H9 (cell line): ENCODE data around the gene GPHN. TPM values are rescaled to one million over a fixed set of nuclear protein-coding genes. Genes with fewer than 3 reads are reported as not detected.
A peak's percentile ranks its signal among the peaks of the same experiment; 100 is the strongest.

Experiments used
- DNase-seq: peaks from one replicate; pipeline ENCODE4 v3.0.0-alpha.2; 2017
- H2AFZ ChIP-seq: one replicate; pipeline ENCODE4 v1.6.1; 2013; ENCODE audit warnings: mild to moderate bottlenecking, low read length, control low read depth, moderate library complexity
- H2AK5ac ChIP-seq: 2 replicates; pipeline ENCODE4 v1.6.1; 2013; ENCODE audit warnings: low read length, control low read depth, mixed read lengths; ENCODE audit not compliant: insufficient read length
- H2BK120ac ChIP-seq: one replicate; pipeline ENCODE4 v1.6.1; 2013; ENCODE audit warnings: low read depth, mild to moderate bottlenecking, low read length, control low read depth, inconsistent platforms; ENCODE audit not compliant: poor library complexity, severe bottlenecking
- H2BK12ac ChIP-seq: 2 replicates; pipeline ENCODE4 v1.6.1; 2013; ENCODE audit warnings: low read length, control low read depth, mixed read lengths, low read depth; ENCODE audit not compliant: insufficient read length
- H2BK15ac ChIP-seq: 2 replicates; pipeline ENCODE4 v1.6.1; 2013; ENCODE audit warnings: low read depth, low read length, control low read depth
- H2BK20ac ChIP-seq: one replicate; pipeline ENCODE4 v1.6.1; 2013; ENCODE audit warnings: low read depth, mild to moderate bottlenecking, low read length, control low read depth, inconsistent platforms; ENCODE audit not compliant: poor library complexity, severe bottlenecking
- H2BK5ac ChIP-seq: 2 replicates; pipeline ENCODE4 v1.6.1; 2013; ENCODE audit warnings: low read length, control low read depth, mixed read lengths; ENCODE audit not compliant: insufficient read length
- H3K14ac ChIP-seq: 2 replicates; pipeline ENCODE4 v1.6.1; 2013; ENCODE audit warnings: low read length, control low read depth; ENCODE audit not compliant: insufficient read depth
- H3K18ac ChIP-seq: 2 replicates; pipeline ENCODE4 v1.6.1; 2013; ENCODE audit warnings: low read depth, mild to moderate bottlenecking, mixed read lengths, low read length, control low read depth; ENCODE audit not compliant: insufficient read length
- H3K23ac ChIP-seq: 2 replicates; pipeline ENCODE4 v1.6.1; 2013; ENCODE audit warnings: low read length, control low read depth, mixed read lengths, low read depth; ENCODE audit not compliant: insufficient read length
- H3K23me2 ChIP-seq: 2 replicates; pipeline ENCODE4 v1.6.1; 2013; ENCODE audit warnings: low read depth, mild to moderate bottlenecking, mixed read lengths, low read length, control low read depth; ENCODE audit not compliant: insufficient read length, poor library complexity, severe bottlenecking
- H3K27ac ChIP-seq: 2 replicates; pipeline ENCODE4 v1.5.1; 2013; ENCODE audit warnings: low read length, control low read depth, mixed read lengths, low read depth; ENCODE audit not compliant: insufficient read length
- H3K27me3 ChIP-seq: 2 replicates; pipeline ENCODE4 v1.6.1; 2013; ENCODE audit warnings: low read length, control low read depth, inconsistent platforms; ENCODE audit not compliant: insufficient read depth
- H3K4ac ChIP-seq: 2 replicates; pipeline ENCODE4 v1.6.1; 2013; ENCODE audit warnings: low read depth, mild to moderate bottlenecking, control low read depth, inconsistent platforms, low read length, moderate library complexity
- H3K4me1 ChIP-seq: 2 replicates; pipeline ENCODE4 v1.6.1; 2013; ENCODE audit warnings: low read length, control low read depth, inconsistent platforms; ENCODE audit not compliant: insufficient read depth
- H3K4me2 ChIP-seq: 2 replicates; pipeline ENCODE4 v1.6.1; 2013; ENCODE audit warnings: low read length, control low read depth, mixed read lengths; ENCODE audit not compliant: insufficient read length, insufficient read depth
- H3K56ac ChIP-seq: 2 replicates; pipeline ENCODE4 v1.6.1; 2013; ENCODE audit warnings: low read depth, mild to moderate bottlenecking, mixed read lengths, low read length, control low read depth; ENCODE audit not compliant: insufficient read length
- H3K79me1 ChIP-seq: 2 replicates; pipeline ENCODE4 v1.6.1; 2013; ENCODE audit warnings: low read depth, mild to moderate bottlenecking, moderate library complexity, low read length, control low read depth, inconsistent platforms; ENCODE audit not compliant: insufficient read depth, poor library complexity, severe bottlenecking
- H3K79me2 ChIP-seq: 2 replicates; pipeline ENCODE4 v1.6.1; 2013; ENCODE audit warnings: low read length, control low read depth, inconsistent platforms; ENCODE audit not compliant: insufficient read depth
- H3K9ac ChIP-seq: 2 replicates; pipeline ENCODE4 v1.6.1; 2013; ENCODE audit warnings: low read length, control low read depth, mixed read lengths; ENCODE audit not compliant: insufficient read length; ENCODE audit errors: extremely low read depth
- H3K9me3 ChIP-seq: one replicate; pipeline ENCODE4 v1.6.1; 2013; ENCODE audit warnings: low read depth, low read length, inconsistent platforms; ENCODE audit not compliant: control insufficient read depth
- H3T11ph ChIP-seq: one replicate; pipeline ENCODE4 v1.6.1; 2013; ENCODE audit warnings: mild to moderate bottlenecking, low read length, control low read depth, inconsistent platforms
- H4K20me1 ChIP-seq: one replicate; pipeline ENCODE4 v1.6.1; 2013; ENCODE audit not compliant: control insufficient read depth, insufficient read length, insufficient read depth
- H4K5ac ChIP-seq: 2 replicates; pipeline ENCODE4 v1.6.1; 2013; ENCODE audit warnings: low read depth, mild to moderate bottlenecking, mixed read lengths, low read length, control low read depth; ENCODE audit not compliant: insufficient read length
- H4K8ac ChIP-seq: replicated peaks from 2 replicates; pipeline ENCODE4 v1.6.1; 2013; ENCODE audit warnings: low read length, control low read depth, mixed read lengths, low read depth; ENCODE audit not compliant: insufficient read length
- H4K91ac ChIP-seq: 2 replicates; pipeline ENCODE4 v1.6.1; 2013; ENCODE audit warnings: low read depth, mild to moderate bottlenecking, moderate library complexity, mixed read lengths, low read length, control low read depth; ENCODE audit not compliant: insufficient read length
- H3K27ac Mint-ChIP-seq, 3 experiments: 2 replicates in 2 of 3; 3 replicates in 1 of 3; pipeline ENCODE4 v1.8.0; 2020 to 2021; ENCODE audit warnings: mixed read lengths in 3 of 3, mild to moderate bottlenecking in 1 of 3, moderate library complexity in 1 of 3
- H3K27me3 Mint-ChIP-seq: 2 replicates; pipeline ENCODE4 v1.8.0; 2021; ENCODE audit warnings: low read depth, mild to moderate bottlenecking, moderate library complexity, mixed read lengths
- H3K36me3 Mint-ChIP-seq, 3 experiments: 2 replicates in 2 of 3; 3 replicates in 1 of 3; pipeline ENCODE4 v1.8.0; 2020 to 2021; ENCODE audit warnings: low read depth in 3 of 3, mixed read lengths in 3 of 3; ENCODE audit not compliant: insufficient read depth in 1 of 3
- H3K4me1 Mint-ChIP-seq, 2 experiments: 2 replicates each; pipeline ENCODE4 v1.8.0; 2020; ENCODE audit warnings: mixed read lengths in 2 of 2
- H3K4me3 Mint-ChIP-seq, 2 experiments: 2 replicates in 1 of 2; 3 replicates in 1 of 2; pipeline ENCODE4 v1.8.0; 2020 to 2021; ENCODE audit warnings: mild to moderate bottlenecking in 2 of 2, mixed read lengths in 2 of 2, moderate library complexity in 1 of 2
- H3K9me3 Mint-ChIP-seq, 2 experiments: 2 replicates in 1 of 2; 3 replicates in 1 of 2; pipeline ENCODE4 v1.8.0; 2020; ENCODE audit warnings: mild to moderate bottlenecking in 2 of 2, mixed read lengths in 2 of 2, moderate library complexity in 1 of 2
- CTCF ChIP-seq: fragments of 200-600 bp; sonication (generic); conservative IDR thresholded peaks from 3 replicates; pipeline ENCODE4 v1.8.0; 2021; ENCODE audit warnings: antibody characterized with exemption, mild to moderate bottlenecking
- WGBS: extraction: QIAGEN DNeasy Blood & Tissue Kit; methylation state at CpG from one replicate; pipeline ENCODE4 v1.1.7; 2013; ENCODE audit warnings: missing lambda C conversion rate, low lambda C conversion rate, mixed read lengths; ENCODE audit not compliant: insufficient read length; ENCODE audit errors: extremely low coverage; 5-methylcytosine and 5-hydroxymethylcytosine counted together
- total RNA-seq: library from RNA; stranded (reverse); gene quantifications from 2 replicates; pipeline ENCODE4 v1.2.1, GENCODE V29; 2021

Gene GPHN
- total RNA-seq, 1 experiment from 2014 or later, result 16.1 TPM

DNA sequence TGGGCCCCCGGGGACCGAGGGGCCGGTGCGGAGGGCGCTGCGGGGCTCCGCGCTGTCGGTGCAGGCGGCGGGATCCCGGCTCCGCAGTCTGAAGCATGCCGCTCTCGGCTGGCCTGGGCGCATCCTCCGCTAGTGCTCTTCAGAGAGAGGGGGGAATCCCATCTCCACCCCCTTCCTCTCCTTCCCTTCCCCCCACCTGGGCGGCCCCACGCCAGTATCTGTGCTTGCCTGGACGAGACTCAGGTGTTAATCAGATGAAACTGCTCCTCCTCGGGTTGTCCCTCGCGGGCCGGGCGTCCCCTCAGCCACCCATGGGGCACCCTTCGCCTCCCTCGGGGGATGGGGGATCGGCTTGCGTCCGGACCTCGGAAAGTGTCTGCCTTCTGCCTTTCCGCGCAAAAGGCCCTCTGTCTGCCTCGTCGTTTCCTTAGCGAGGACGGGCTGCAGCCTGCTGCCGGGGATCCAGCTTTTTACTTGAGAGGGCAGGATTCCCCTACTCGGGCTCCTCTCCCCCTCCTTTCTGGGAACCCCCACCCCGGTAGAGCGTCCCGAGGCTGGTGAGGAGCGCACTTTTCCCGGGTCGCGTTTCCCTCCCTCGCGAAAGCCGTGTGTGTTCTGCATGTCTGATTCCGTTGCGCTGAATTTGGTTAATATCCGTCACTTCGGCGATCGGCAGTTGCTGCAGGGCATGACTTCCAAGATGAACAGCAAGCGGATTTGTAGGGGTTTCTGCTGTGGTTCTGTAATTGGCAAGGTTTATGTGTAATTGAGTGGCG is 1.1 kb downstream of the GPHN start:
- WGBS, result no CpG with 5 or more reads among the region's 57 CpGs
- H3K4ac ChIP-seq, result no peak overlapping the region
- H3K9me3 Mint-ChIP-seq, result no peaks in the 10 kb centered on the region; a peak in 1 of 5 replicates

More for the DNA sequence above, 1.1 kb downstream of the GPHN start:
- peak overlapping the region; percentile 66 for H3K4me2 ChIP-seq
- Mint-ChIP-seq H3K4me1 (peaks cover 13 to 14% of the 10 kb centered on the region in 2 experiments; a peak in 3 of 4 replicates), H3K36me3 (no peaks in the 10 kb centered on the region; a peak in 1 of 7 replicates), H3K4me3 (peak overlapping the region; percentile 89 to 92), H3K27me3 (peaks cover 34% of the 10 kb centered on the region), H3K27ac (0 out of 7 replicates have a peak overlapping the region, but pooled peaks of 1 of the 3 experiments have one; percentile 48)
- H4K5ac ChIP-seq, result no peak overlapping the region
- no peaks in the 10 kb centered on the region for H3K9me3 ChIP-seq
- no peaks in the 10 kb centered on the region; the same call in 1 of the 2 replicates for H3K79me2 ChIP-seq
- peak overlapping the region; percentile 34; the same call in 1 of the 2 replicates for H3K14ac ChIP-seq
- no peak for TF ChIP-seq CTCF
- no peak overlapping the region for H3K18ac ChIP-seq
- H3K23ac ChIP-seq, result no peak overlapping the region
- H3K27me3 ChIP-seq, result no peaks in the 10 kb centered on the region; the same call in 1 of the 2 replicates
- H2BK20ac ChIP-seq, result no peak overlapping the region
- no peak overlapping the region for H3K27ac ChIP-seq
- H2AFZ ChIP-seq, result no peak overlapping the region
- no peak overlapping the region for H3T11ph ChIP-seq
- H3K23me2 ChIP-seq, result peaks cover 14% of the 10 kb centered on the region
- no peaks in the 10 kb centered on the region for H3K4me1 ChIP-seq
- H3K79me1 ChIP-seq, result no peaks in the 10 kb centered on the region
- H3K56ac ChIP-seq, result no peak overlapping the region
- no peak overlapping the region for H2BK12ac ChIP-seq
- H4K20me1 ChIP-seq, result no peaks in the 10 kb centered on the region
- no peak overlapping the region for H2AK5ac ChIP-seq
- no peak overlapping the region for H2BK5ac ChIP-seq
- no peak overlapping the region for H4K91ac ChIP-seq
- H2BK15ac ChIP-seq, result no peak overlapping the region
- H4K8ac ChIP-seq, result no peak overlapping the region
- peak; percentile 31 for DNase-seq
- H2BK120ac ChIP-seq, result no peak overlapping the region
- peak overlapping the region; percentile 63 for H3K9ac ChIP-seq
